Stimulated activated CD4-positive, alpha-beta T cell treated with anti-CD3 and anti-CD28 coated beads, TNF-alpha, amount 100 ng/mL, for 24 hours (primary cell): ENCODE data around the gene PPFIA1.

Experiments
- DNase-seq, 3 experiments: peaks; one replicate each; pipeline ENCODE4 v3.0.0-alpha.2; 2020; ENCODE audit warnings: low read depth in 3 of 3

Gene PPFIA1

DNA sequence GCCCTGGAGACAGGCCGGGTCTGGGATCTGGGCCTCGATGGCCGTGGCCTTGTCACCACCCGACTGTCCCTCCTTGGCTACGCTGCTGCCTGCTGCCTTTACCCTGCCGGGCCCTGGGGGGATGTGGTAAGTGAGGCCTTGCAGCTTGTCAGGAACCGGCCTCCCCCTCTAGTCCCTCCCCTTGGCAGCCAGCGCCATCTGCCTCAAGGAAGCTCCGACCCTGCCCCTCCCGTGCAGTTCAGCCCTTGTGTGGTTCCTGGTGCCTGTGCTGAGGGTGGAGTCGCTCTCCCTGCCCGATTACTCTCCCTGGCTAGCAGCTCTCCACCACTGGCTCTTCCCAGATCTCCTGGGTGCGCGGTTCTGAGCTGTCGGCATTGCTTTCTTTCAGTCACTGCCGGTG, 161.6 kb downstream of the PPFIA1 start:
- DNase-seq, result no peak

- no peak for DNase-seq
These were observed 162.1 kb downstream of the PPFIA1 start for GRCh38 chr11:70432580-70432979.

DNA sequence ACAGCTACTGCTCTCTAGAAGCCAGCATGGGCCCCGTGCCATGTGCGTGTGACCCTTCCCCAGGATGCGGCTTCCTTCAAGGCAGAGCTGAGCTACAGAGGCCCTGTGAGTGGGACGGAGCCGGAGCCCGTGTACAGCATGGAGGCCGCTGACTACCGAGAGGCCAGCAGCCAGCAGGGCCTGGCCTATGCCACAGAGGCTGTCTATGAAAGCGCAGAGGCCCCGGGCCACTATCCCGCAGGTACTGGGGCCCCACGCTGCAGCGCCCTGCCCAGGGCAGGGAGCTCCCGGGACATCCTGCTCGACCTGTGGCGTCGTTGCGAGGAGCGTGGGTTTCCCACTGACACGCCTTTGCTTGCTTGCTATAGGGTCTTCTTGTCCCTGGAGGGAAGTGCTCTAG, 162.5 kb downstream of the PPFIA1 start:
- no peak for DNase-seq

DNA sequence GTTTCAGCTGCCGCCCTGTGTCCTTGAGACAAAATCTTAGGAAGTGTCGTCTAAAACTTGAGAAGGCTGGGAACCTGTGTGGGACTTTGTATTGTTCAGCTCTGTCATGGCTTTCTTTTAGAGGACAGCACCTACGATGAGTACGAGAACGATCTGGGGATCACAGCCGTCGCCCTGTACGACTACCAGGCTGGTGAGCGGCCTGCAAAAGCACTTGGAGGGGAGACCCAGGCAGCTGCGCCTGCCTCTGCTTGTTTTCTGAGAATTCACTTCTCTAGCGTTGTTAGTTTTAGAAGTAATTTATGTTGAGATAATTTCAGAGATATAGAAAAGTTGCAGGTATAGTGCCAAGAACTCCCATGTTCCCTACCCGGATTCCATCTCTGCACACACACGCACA, 163.0 kb downstream of the PPFIA1 start:
- no peak for DNase-seq
